SU-DHL-6 (cell line): ENCODE results near the gene PLXNA2.

Experiments
- H2AFZ ChIP-seq: fragments of 200-600 bp; sonication (generic); 2 replicates; pipeline ENCODE4 v1.6.1; 2014; ENCODE audit warnings: low read depth, mild to moderate bottlenecking, moderate library complexity, mixed read lengths, antibody characterized with exemption, low read length; ENCODE audit not compliant: severe bottlenecking
- H3F3A ChIP-seq: fragments of 200-600 bp; shearing (Covaris generic); 2 replicates; pipeline ENCODE4 v1.6.0; 2016; ENCODE audit warnings: antibody characterized with exemption, mild to moderate bottlenecking; ENCODE audit not compliant: insufficient read depth
- H3K27ac ChIP-seq: fragments of 200-600 bp; sonication (generic); 2 replicates; pipeline ENCODE4 v1.5.1; 2016; ENCODE audit warnings: low read depth, mild to moderate bottlenecking, low read length, moderate library complexity, mixed read lengths
- H3K27me3 ChIP-seq: fragments of 200-600 bp; sonication (generic), shearing (Covaris generic); 2 replicates; pipeline ENCODE4 v1.6.0; 2014; ENCODE audit warnings: mild to moderate bottlenecking, low read length
- H3K36me3 ChIP-seq: fragments of 200-600 bp; sonication (generic); 2 replicates; pipeline ENCODE4 v1.6.1; 2014; ENCODE audit warnings: mild to moderate bottlenecking, low read length, mixed read lengths
- H3K4me2 ChIP-seq: fragments of 300-600, 200-600 bp; shearing (Covaris generic), sonication (generic); 2 replicates; pipeline ENCODE4 v1.6.0; 2014; ENCODE audit warnings: low read length, low read depth, mild to moderate bottlenecking; ENCODE audit not compliant: poor library complexity, severe bottlenecking
- H3K4me3 ChIP-seq: fragments of 200-600 bp; sonication (generic); 2 replicates; pipeline ENCODE4 v1.5.1; 2014; ENCODE audit warnings: antibody characterized with exemption, low read length, mild to moderate bottlenecking, mixed read lengths; ENCODE audit not compliant: insufficient read depth, poor library complexity, severe bottlenecking
- H3K79me2 ChIP-seq: fragments of 200-600 bp; sonication (generic); 2 replicates; pipeline ENCODE4 v1.6.1; 2014; ENCODE audit warnings: mild to moderate bottlenecking, low read length, moderate library complexity; ENCODE audit not compliant: insufficient read depth
- H3K9ac ChIP-seq: fragments of 200-600 bp; sonication (generic); 2 replicates; pipeline ENCODE4 v1.7.0; 2014; ENCODE audit warnings: mild to moderate bottlenecking, low read length
- H3K9me2 ChIP-seq: fragments of 200-600 bp; sonication (generic); replicated peaks from 2 replicates; pipeline ENCODE4 v1.6.1; 2014; ENCODE audit warnings: low read length; ENCODE audit not compliant: insufficient read depth
- H3K9me3 ChIP-seq: fragments of 200-600 bp; sonication (generic); 2 replicates; pipeline ENCODE4 v1.6.1; 2014; ENCODE audit warnings: low read length, mixed read lengths; ENCODE audit not compliant: insufficient read depth
- H4K20me1 ChIP-seq: fragments of 200-600 bp; sonication (generic); 2 replicates; pipeline ENCODE4 v1.6.1; 2014; ENCODE audit warnings: low read depth, mild to moderate bottlenecking, antibody characterized with exemption, low read length, moderate library complexity, mixed read lengths
- EZH2phosphoT487 ChIP-seq: fragments of 200-600 bp; sonication (generic), shearing (Covaris generic); conservative IDR thresholded peaks from 2 replicates; pipeline ENCODE4 v1.6.1; 2018; ENCODE audit warnings: mild to moderate bottlenecking, antibody characterized with exemption, low read length, moderate library complexity, mixed read lengths
- TF ChIP-seq, protein P1 (sequence below): fragments of 200-600 bp; sonication (generic); IDR thresholded peaks from one replicate; pipeline ENCODE4 v1.5.1; 2017; ENCODE audit warnings: antibody characterized with exemption, mild to moderate bottlenecking, low read length, moderate library complexity; ENCODE audit not compliant: insufficient read depth, poor library complexity, severe bottlenecking

PLXNA2 gene

DNA sequence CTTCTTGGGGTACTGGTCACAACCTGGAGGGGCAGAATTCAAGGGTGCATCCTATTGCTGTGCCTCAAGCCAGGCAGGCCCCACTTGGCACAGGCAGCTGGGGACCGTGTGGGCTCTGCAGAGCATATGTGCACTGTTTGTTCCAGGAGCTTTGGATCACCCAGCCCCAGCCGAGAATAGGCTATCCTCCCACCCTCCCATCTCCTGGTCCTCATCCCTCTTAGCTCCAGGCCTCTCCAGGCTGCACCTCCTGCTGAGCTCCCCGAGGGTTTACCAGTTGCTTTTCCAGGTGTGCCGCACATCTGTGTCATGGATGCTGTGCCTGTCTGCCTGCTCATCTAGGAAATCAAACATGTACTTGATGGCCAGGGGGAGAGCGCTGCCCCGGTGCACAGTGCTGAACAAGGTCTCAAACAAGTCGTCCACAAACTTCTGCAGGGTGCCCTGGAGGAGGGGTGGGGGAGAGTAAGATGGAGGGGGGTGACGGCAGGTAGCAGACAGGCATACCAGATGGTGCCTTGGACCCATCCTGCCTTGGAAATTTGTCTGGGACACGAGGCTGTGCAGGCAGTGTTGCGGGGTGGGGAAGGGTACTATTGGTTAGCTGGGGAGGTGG lies 212.8 kb downstream of the PLXNA2 start:
- H3K27me3 ChIP-seq: no peaks in the 10 kb centered on the region

DNA sequence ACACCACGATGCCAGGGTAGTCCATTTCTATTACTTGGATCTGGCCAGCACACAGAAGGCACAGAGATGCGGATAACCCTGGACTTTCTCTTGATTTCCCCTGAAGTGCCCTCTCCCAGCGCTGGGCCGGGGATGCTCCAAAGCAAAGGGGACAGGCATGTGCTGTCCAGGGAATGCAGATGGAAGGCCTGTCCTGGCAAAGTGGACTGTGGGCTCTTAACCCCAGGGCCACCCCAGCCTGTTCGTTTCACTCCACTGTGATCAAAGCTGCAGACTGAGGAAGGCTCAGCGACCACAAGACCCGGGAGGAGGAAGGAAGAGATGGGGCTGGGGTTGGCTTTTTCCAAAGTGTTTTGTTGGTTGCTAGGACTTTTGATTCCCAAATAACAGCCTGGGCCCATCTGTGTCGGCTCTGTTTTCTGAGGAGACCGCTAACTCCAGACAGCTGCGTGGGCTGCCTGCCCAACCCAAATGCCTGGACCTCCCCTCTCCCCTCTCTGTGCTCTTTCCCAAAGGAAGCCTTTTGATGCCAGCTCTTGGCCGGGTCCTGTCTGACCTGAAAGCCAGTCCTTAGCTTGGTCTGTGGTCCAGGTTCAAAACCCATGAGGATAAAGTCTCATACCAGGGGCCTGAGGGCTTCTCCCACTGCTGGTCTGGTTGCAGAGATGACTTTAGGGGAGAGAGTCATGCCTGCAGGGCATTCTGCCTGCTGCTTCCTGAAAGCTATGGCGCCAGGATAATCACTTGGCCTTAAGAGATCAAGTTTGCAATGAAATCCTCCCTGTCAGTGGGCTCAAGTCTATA lies 213.7 kb downstream of the PLXNA2 start:
- no peaks in the 10 kb centered on the region for H3K9me3 ChIP-seq
- H3K27ac ChIP-seq: no peak overlapping the region
- no peaks in the 10 kb centered on the region for H3K79me2 ChIP-seq
- H3F3A ChIP-seq: no peaks in the 10 kb centered on the region
- no peaks in the 10 kb centered on the region for H3K9me2 ChIP-seq
- peaks cover 3% of the 10 kb centered on the region; the same call in 1 of the 2 replicates for H3K27me3 ChIP-seq
- H3K4me3 ChIP-seq: no peak overlapping the region
- no peak overlapping the region for H3K9ac ChIP-seq
- TF ChIP-seq EZH2phosphoT487: no peak
- TF ChIP-seq, protein P1, sequence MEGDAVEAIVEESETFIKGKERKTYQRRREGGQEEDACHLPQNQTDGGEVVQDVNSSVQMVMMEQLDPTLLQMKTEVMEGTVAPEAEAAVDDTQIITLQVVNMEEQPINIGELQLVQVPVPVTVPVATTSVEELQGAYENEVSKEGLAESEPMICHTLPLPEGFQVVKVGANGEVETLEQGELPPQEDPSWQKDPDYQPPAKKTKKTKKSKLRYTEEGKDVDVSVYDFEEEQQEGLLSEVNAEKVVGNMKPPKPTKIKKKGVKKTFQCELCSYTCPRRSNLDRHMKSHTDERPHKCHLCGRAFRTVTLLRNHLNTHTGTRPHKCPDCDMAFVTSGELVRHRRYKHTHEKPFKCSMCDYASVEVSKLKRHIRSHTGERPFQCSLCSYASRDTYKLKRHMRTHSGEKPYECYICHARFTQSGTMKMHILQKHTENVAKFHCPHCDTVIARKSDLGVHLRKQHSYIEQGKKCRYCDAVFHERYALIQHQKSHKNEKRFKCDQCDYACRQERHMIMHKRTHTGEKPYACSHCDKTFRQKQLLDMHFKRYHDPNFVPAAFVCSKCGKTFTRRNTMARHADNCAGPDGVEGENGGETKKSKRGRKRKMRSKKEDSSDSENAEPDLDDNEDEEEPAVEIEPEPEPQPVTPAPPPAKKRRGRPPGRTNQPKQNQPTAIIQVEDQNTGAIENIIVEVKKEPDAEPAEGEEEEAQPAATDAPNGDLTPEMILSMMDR: no peak
- no peak overlapping the region for H2AFZ ChIP-seq
- H3K36me3 ChIP-seq: no peaks in the 10 kb centered on the region
- no peaks in the 10 kb centered on the region for H4K20me1 ChIP-seq
- no peak overlapping the region for H3K4me2 ChIP-seq

More for the DNA sequence above, 212.8 kb downstream of the PLXNA2 start:
- Histone ChIP-seq H3K27ac (no peak overlapping the region), H3K9me2 (no peaks in the 10 kb centered on the region), H3K9me3 (no peaks in the 10 kb centered on the region), H3K4me2 (no peak overlapping the region), H2AFZ (no peak overlapping the region), H3F3A (no peaks in the 10 kb centered on the region), H3K9ac (no peak overlapping the region), H3K4me3 (no peak overlapping the region), H4K20me1 (no peaks in the 10 kb centered on the region), H3K36me3 (no peaks in the 10 kb centered on the region), H3K79me2 (no peaks in the 10 kb centered on the region)
- TF ChIP-seq, protein P1: no peak
- no peak for TF ChIP-seq EZH2phosphoT487

DNA sequence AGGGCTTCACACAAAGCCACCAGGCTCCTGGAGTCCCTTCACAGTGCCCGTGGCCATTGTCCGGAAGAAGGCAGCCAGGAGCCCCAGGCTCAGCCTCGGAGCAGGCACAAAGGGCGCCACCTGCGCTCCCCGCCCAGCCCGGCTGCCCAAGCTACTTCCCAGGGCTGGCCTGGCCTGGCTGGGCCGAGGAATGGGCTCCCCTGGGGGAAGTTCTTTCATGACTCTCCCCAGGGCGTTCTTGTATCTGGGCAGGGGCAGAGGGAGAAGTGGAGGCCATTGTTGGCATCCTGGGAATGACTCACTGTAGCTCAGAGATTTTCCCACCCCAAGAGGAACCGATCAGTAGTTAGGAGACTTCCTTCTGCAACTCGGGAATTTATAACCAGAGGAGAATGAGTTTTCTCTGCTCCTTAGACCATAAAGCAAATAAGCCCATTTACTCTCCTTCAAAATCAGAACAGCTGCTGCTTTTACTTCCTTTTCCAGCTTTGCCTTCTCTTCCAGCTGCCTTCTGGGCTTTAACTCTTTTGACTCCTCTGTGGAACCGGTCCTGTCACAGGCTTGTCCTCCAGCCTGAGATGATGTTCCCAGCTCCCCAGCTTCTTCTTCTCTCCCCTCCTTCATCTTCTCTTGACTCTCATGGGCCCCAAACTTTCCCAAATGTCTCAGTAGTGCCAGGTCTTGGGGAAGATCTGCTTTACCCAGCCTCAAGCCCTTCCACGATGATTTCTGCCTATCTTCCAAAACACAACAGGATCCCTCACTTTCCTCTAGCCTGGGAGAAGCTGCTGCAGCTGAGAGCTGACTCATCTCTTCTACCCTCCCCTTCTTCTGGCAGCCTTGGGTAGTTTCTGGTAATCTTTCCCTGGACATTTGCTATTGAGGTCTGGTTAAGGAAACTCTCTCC lies 214.6 kb downstream of the PLXNA2 start:
- no peak overlapping the region for H3K4me3 ChIP-seq
- H3K27ac ChIP-seq: no peak overlapping the region
- H3K9me3 ChIP-seq: no peaks in the 10 kb centered on the region
- no peaks in the 10 kb centered on the region for H3K9me2 ChIP-seq
- no peak overlapping the region for H3K9ac ChIP-seq
- H3F3A ChIP-seq: no peaks in the 10 kb centered on the region
- TF ChIP-seq, protein P1: no peak
- TF ChIP-seq EZH2phosphoT487: no peak
- no peaks in the 10 kb centered on the region for H3K79me2 ChIP-seq
- no peak overlapping the region for H2AFZ ChIP-seq
- no peaks in the 10 kb centered on the region for H3K36me3 ChIP-seq
- H3K4me2 ChIP-seq: no peak overlapping the region
- peaks cover 3% of the 10 kb centered on the region; the same call in 1 of the 2 replicates for H3K27me3 ChIP-seq
- no peaks in the 10 kb centered on the region for H4K20me1 ChIP-seq
